ENCODE data around the gene CXCL5. TPM values are rescaled to one million over a fixed set of nuclear protein-coding genes. Genes with fewer than 3 reads are reported as not detected.

CXCL5 gene
- total and polyA plus RNA-seq, 2 of the 4 experiments (the other 2 are of a cell fraction), result 0.14 TPM; not detected in 1

DNA sequence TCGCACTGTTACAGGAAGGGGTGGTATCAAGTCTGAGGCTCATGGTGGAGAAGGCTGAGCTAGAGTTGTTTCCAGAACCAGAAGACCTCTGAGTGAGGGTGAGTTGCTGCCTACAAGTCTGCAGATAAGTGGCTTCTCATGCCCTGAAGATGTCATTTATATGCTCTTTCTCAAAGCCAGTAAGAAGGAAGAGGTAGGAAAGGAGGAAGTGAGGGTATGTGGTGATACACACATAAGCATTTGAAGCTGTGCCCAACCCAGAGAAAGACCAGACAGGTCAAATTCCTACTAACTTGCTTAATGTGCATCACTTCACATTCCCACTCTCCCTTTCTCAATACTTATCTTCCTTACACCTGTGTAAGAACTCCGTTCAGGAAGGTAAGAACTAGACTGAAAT is 10.4 kb downstream of the CXCL5 start, which contains the start of gene PPBP:
Gene PPBP (minus strand): TSS at position 130 of the 400 bp plus-strand sequence. CDS start 87 bp downstream, at position 43.
- Histone ChIP-seq H3K4me1 (ENCODE audit: control insufficient read depth, insufficient read depth, low read length) (no peaks in the 10 kb centered on the region), H3K9me3 (ENCODE audit: control insufficient read depth, insufficient read depth, low read length) (no peaks in the 10 kb centered on the region), H4K8ac (ENCODE audit: low read depth in 2 of 2, low read length in 2 of 2) (no peak within 1 kb of the TSS), H3K14ac (replicated peaks; ENCODE audit: low read depth, low read length) (no peak within 1 kb of the TSS), H2AFZ (replicated peaks; ENCODE audit: low read length, poor library complexity) (no peak within 1 kb of the TSS), H2BK15ac (ENCODE audit: low read depth, low read length) (no peak within 1 kb of the TSS), H3K4ac (ENCODE audit: low read depth, low read length) (no peak within 1 kb of the TSS), H2BK20ac (ENCODE audit: low read depth, low read length) (no peak within 1 kb of the TSS), H4K5ac (ENCODE audit: low read depth, low read length) (no peak within 1 kb of the TSS), H3K9me1 (ENCODE audit: insufficient read depth, low read length) (no peaks in the 10 kb centered on the region; the same call in 1 of the 2 replicates), H3K79me1 (ENCODE audit: low read depth in 1 of 2, low read length in 2 of 2) (no peaks in the 10 kb centered on the region), H3K4me3 (ENCODE audit: insufficient read depth, low read depth, low read length) (no peak within 1 kb of the TSS), H3K36me3 (ENCODE audit: control insufficient read depth, insufficient read depth, low read length) (no peaks in the 10 kb centered on the region), H2AK9ac (replicated peaks; ENCODE audit: low read depth, low read length, poor library complexity) (no peak within 1 kb of the TSS), H3K4me2 (ENCODE audit: low read depth, low read length) (no peak within 1 kb of the TSS), H3K18ac (ENCODE audit: low read depth, low read length) (no peak within 1 kb of the TSS), H3K27ac (ENCODE audit: insufficient read depth, low read length) (no peak within 1 kb of the TSS), H2BK120ac (ENCODE audit: low read depth, low read length) (no peak within 1 kb of the TSS), H2AK5ac (ENCODE audit: low read depth, low read length) (no peak within 1 kb of the TSS), H3K27me3 (ENCODE audit: control insufficient read depth, insufficient read depth, low read length) (peaks cover 8% of the 10 kb centered on the region), H4K20me1 (ENCODE audit: insufficient read depth, low read length) (no peaks in the 10 kb centered on the region), H3K23ac (ENCODE audit: low read depth, low read length) (no peak within 1 kb of the TSS), H3K56ac (ENCODE audit: extremely low read depth, insufficient read depth, low read length) (no peak within 1 kb of the TSS), H4K91ac (ENCODE audit: insufficient read depth, low read depth, low read length) (no peak within 1 kb of the TSS), H2BK5ac (ENCODE audit: low read depth, low read length, poor library complexity, severe bottlenecking) (no peak within 1 kb of the TSS), H3K9ac (ENCODE audit: low read depth, low read length) (no peak within 1 kb of the TSS)
- dilution Hi-C loops (cut with HindIII; ENCODE audit: low sequenced_read_pairs, unreplicated experiment) (no loop called here), in situ Hi-C loops (cut with MboI; ENCODE audit: low sequenced_read_pairs) (no loop called here), intact Hi-C loops (cut with micrococcal nuclease) (no loop called here)
- POLR2A ChIA-PET (ENCODE audit: unreplicated experiment), result no interaction called here
- ATAC-seq (ENCODE audit: low read depth) (no peak), DNase-seq (no peak)
- no CpG with 5 or more reads among the region's 2 CpGs for WGBS, 2 experiments (ENCODE audit: extremely low coverage in 2 of 2, insufficient read length in 1 of 2)
- CTCF ChIA-PET, result no interaction called here
- no peak for TF ChIP-seq MAZ (IDR thresholded peaks at IDR 0.05; ENCODE audit: borderline replicate concordance, low read depth, low read length)
- no peak for TF ChIP-seq POLR2A (IDR thresholded peaks at IDR 0.05; ENCODE audit: low read depth, low read length)
- TF ChIP-seq NFE2L2 (IDR thresholded peaks at IDR 0.05; ENCODE audit: low read depth, low read length), result no peak
- TF ChIP-seq, protein P1, sequence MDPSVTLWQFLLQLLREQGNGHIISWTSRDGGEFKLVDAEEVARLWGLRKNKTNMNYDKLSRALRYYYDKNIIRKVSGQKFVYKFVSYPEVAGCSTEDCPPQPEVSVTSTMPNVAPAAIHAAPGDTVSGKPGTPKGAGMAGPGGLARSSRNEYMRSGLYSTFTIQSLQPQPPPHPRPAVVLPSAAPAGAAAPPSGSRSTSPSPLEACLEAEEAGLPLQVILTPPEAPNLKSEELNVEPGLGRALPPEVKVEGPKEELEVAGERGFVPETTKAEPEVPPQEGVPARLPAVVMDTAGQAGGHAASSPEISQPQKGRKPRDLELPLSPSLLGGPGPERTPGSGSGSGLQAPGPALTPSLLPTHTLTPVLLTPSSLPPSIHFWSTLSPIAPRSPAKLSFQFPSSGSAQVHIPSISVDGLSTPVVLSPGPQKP (IDR thresholded peaks at IDR 0.05; ENCODE audit: borderline replicate concordance, low read depth, low read length), result no peak
- TF ChIP-seq MXI1 (IDR thresholded peaks at IDR 0.05; ENCODE audit: borderline replicate concordance, low read depth, low read length), result no peak
- TF ChIP-seq CHD1 (IDR thresholded peaks at IDR 0.05; ENCODE audit: low read depth, low read length), result no peak
- no peak for TF ChIP-seq CEBPB (IDR thresholded peaks at IDR 0.05; ENCODE audit: low read depth, low read length)
- TF ChIP-seq RCOR1 (IDR thresholded peaks at IDR 0.05; ENCODE audit: insufficient replicate concordance, low read length), result no peak
- TF ChIP-seq RFX5 (IDR thresholded peaks at IDR 0.05; ENCODE audit: low read depth, low read length), result no peak
- TF ChIP-seq, protein P2, sequence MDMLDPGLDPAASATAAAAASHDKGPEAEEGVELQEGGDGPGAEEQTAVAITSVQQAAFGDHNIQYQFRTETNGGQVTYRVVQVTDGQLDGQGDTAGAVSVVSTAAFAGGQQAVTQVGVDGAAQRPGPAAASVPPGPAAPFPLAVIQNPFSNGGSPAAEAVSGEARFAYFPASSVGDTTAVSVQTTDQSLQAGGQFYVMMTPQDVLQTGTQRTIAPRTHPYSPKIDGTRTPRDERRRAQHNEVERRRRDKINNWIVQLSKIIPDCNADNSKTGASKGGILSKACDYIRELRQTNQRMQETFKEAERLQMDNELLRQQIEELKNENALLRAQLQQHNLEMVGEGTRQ (IDR thresholded peaks at IDR 0.05; ENCODE audit: low read depth, low read length), result no peak
- TF ChIP-seq BHLHE40 (IDR thresholded peaks at IDR 0.05; ENCODE audit: low read depth, low read length), result no peak
- TF ChIP-seq, protein P3, sequence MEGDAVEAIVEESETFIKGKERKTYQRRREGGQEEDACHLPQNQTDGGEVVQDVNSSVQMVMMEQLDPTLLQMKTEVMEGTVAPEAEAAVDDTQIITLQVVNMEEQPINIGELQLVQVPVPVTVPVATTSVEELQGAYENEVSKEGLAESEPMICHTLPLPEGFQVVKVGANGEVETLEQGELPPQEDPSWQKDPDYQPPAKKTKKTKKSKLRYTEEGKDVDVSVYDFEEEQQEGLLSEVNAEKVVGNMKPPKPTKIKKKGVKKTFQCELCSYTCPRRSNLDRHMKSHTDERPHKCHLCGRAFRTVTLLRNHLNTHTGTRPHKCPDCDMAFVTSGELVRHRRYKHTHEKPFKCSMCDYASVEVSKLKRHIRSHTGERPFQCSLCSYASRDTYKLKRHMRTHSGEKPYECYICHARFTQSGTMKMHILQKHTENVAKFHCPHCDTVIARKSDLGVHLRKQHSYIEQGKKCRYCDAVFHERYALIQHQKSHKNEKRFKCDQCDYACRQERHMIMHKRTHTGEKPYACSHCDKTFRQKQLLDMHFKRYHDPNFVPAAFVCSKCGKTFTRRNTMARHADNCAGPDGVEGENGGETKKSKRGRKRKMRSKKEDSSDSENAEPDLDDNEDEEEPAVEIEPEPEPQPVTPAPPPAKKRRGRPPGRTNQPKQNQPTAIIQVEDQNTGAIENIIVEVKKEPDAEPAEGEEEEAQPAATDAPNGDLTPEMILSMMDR (conservative IDR thresholded peaks at IDR 0.05; ENCODE audit: low read depth, low read length), result no peak
- no peak for TF ChIP-seq MAFK (IDR thresholded peaks at IDR 0.05; ENCODE audit: low read depth, low read length)
- TF ChIP-seq RAD21 (IDR thresholded peaks at IDR 0.05; ENCODE audit: low read length), result no peak
- no peak for TF ChIP-seq FOS (IDR thresholded peaks at IDR 0.05; ENCODE audit: low read depth, low read length)
- no peak for TF ChIP-seq SMC3 (IDR thresholded peaks at IDR 0.05; ENCODE audit: low read depth, low read length)
- BruUV-seq (replicated peaks), result no TSS peak
